Vagina (tissue), 2 donors: Measurements from ENCODE around the gene ASB6. TPM values are rescaled to one million over a fixed set of nuclear protein-coding genes. Genes with fewer than 3 reads are reported as not detected.

Experiments used
- DNase-seq, 2 donors: peaks; one replicate each; pipeline ENCODE4 v3.0.0-alpha.2; 2017; ENCODE audit errors: extremely low spot score in 2 of 2
- H3K27ac ChIP-seq: fragments of 200-600 bp; sonication (generic); one replicate; pipeline ENCODE4 v1.5.1; 2019
- H3K27me3 ChIP-seq: fragments of 200-600 bp; sonication (generic); one replicate; pipeline ENCODE4 v1.5.1; 2019
- H3K36me3 ChIP-seq, 2 donors: fragments of 200-600 bp; sonication (generic); one replicate each; pipeline ENCODE4 v1.5.1; 2017 to 2019
- H3K4me1 ChIP-seq: fragments of 200-600 bp; sonication (generic); one replicate; pipeline ENCODE4 v1.5.1; 2019
- H3K4me3 ChIP-seq, 2 donors: fragments of 200-600 bp; sonication (generic); 1 replicate in 1 of 2; 2 replicates in 1 of 2; pipeline ENCODE4 v1.5.1; 2016 to 2019
- H3K9me3 ChIP-seq: fragments of 200-600 bp; sonication (generic); one replicate; pipeline ENCODE4 v1.5.1; 2019
- POLR2A ChIP-seq, 2 donors: fragments of 450-650 bp; IDR thresholded peaks; one replicate each; pipeline ENCODE4 v1.6.1; 2017; ENCODE audit warnings: antibody characterized with exemption in 2 of 2, mild to moderate bottlenecking in 2 of 2, moderate library complexity in 2 of 2
- POLR2AphosphoS5 ChIP-seq, 2 donors: sonication (generic); formaldehyde crosslinking; IDR thresholded peaks; one replicate each; pipeline ENCODE4 v1.9.0; 2017; ENCODE audit warnings: antibody characterized with exemption in 2 of 2, mild to moderate bottlenecking in 2 of 2, low read depth in 1 of 2; ENCODE audit not compliant: insufficient read depth in 1 of 2
- intact Hi-C: fragments of 100-400 bp; cut with DNase I; formaldehyde crosslinking; loops from one replicate; pipeline ENCODE4 v1.15.1; 2023
- total RNA-seq: library from RNA; depleted of rRNA; stranded (reverse); fragments of >200 nt; gene quantifications from one replicate; pipeline ENCODE4 v1.2.3, GENCODE V29; 2016
- TF ChIP-seq, protein P1 (sequence below), 3 experiments: fragments of 450-650 bp in 2 of 3; fragments of 200-600 bp in 1 of 3; sonication (generic) in 1 of 3; IDR thresholded peaks; one replicate each; pipeline ENCODE4 v1.5.1; 2017 to 2019; ENCODE audit warnings: antibody characterized with exemption in 3 of 3, mild to moderate bottlenecking in 2 of 3, moderate library complexity in 2 of 3

ASB6 gene
- total RNA-seq, 1 donor from 2014 or later: 18.9 TPM

DNA sequence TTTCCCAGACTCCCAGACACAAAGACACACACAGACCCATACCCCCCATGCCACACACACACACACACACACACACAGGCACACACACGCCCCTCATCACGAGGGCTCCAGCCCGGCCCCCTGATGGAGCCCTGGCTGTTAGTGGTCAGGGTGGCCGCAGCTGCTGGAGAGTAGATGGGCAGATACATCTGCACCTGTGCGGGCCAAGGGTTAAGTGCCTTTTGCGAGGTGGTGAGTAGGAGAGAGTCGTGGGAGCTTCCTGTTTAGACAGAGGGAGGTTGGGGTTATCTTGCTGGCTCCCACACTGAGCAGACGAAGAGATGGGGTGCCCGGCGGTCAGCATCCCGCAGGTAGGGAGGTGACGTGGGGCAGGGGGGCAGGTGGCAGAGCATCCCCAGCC is 31.7 kb upstream of the ASB6 start:
- no peaks in the 10 kb centered on the region for H3K27me3 ChIP-seq
- TF ChIP-seq, protein P1, sequence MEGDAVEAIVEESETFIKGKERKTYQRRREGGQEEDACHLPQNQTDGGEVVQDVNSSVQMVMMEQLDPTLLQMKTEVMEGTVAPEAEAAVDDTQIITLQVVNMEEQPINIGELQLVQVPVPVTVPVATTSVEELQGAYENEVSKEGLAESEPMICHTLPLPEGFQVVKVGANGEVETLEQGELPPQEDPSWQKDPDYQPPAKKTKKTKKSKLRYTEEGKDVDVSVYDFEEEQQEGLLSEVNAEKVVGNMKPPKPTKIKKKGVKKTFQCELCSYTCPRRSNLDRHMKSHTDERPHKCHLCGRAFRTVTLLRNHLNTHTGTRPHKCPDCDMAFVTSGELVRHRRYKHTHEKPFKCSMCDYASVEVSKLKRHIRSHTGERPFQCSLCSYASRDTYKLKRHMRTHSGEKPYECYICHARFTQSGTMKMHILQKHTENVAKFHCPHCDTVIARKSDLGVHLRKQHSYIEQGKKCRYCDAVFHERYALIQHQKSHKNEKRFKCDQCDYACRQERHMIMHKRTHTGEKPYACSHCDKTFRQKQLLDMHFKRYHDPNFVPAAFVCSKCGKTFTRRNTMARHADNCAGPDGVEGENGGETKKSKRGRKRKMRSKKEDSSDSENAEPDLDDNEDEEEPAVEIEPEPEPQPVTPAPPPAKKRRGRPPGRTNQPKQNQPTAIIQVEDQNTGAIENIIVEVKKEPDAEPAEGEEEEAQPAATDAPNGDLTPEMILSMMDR (IDR thresholded peaks at IDR 0.05): no peak
- TF ChIP-seq POLR2AphosphoS5 (IDR thresholded peaks at IDR 0.05; ENCODE audit: insufficient read depth in 1 of 2, low read depth in 1 of 2) (no peak), POLR2A (IDR thresholded peaks at IDR 0.05) (no peak)
- H3K4me1 ChIP-seq: peaks cover 61% of the 10 kb centered on the region
- intact Hi-C loops: no loop called here
- no peak for DNase-seq
- H3K9me3 ChIP-seq: no peaks in the 10 kb centered on the region
- H3K4me3 ChIP-seq: no peak overlapping the region
- no peak overlapping the region for H3K27ac ChIP-seq
- no peaks in the 10 kb centered on the region for H3K36me3 ChIP-seq

DNA sequence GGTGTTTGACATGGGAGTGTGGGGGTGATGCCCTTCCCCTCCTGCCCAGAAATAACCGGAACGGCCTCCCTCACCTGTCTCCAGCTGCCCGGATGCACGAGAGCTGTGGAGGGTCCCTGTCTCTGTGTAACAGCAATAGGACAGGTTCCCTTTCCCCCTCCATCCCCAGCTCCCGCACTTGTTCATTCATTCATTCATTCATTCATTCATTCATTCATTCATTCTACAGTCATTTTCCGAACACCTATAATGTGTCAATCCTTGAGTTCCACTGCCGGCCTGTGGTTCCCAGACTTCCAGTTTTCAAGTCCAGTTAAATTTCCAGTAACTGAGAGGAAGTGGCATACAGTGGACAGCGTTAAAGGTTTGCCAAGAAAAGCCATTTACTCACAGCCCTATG is 30.8 kb upstream of the ASB6 start:
- no peak for TF ChIP-seq POLR2A (IDR thresholded peaks at IDR 0.05)
- TF ChIP-seq POLR2AphosphoS5 (IDR thresholded peaks at IDR 0.05; ENCODE audit: insufficient read depth in 1 of 2, low read depth in 1 of 2): no peak
- TF ChIP-seq, protein P1 (IDR thresholded peaks at IDR 0.05): no peak
- H3K27me3 ChIP-seq: no peaks in the 10 kb centered on the region

GRCh38 chr9:129671519-129671918 is 29.6 kb upstream of the ASB6 start:
- H3K27me3 ChIP-seq: no peaks in the 10 kb centered on the region
- H3K27ac ChIP-seq: peak overlapping the region; percentile 58
- H3K9me3 ChIP-seq: no peaks in the 10 kb centered on the region
- DNase-seq: no peak
- intact Hi-C loops: no loop called here
- TF ChIP-seq POLR2A (IDR thresholded peaks at IDR 0.05): no peak
- H3K36me3 ChIP-seq: no peaks in the 10 kb centered on the region
- H3K4me1 ChIP-seq: peaks cover 65% of the 10 kb centered on the region
- H3K4me3 ChIP-seq: no peak overlapping the region

More for the DNA sequence above, 30.8 kb upstream of the ASB6 start:
- no peak overlapping the region for H3K4me3 ChIP-seq
- no peaks in the 10 kb centered on the region for H3K9me3 ChIP-seq
- peaks cover 61% of the 10 kb centered on the region for H3K4me1 ChIP-seq
- DNase-seq: no peak
- intact Hi-C loops: no loop called here
- no peaks in the 10 kb centered on the region for H3K36me3 ChIP-seq
- peak overlapping the region; percentile 58 for H3K27ac ChIP-seq

GRCh38 chr9:129671065-129671464 is 29.1 kb upstream of the ASB6 start:
- no peaks in the 10 kb centered on the region for H3K36me3 ChIP-seq
- TF ChIP-seq POLR2A (IDR thresholded peaks at IDR 0.05): no peak
- no peaks in the 10 kb centered on the region for H3K27me3 ChIP-seq
- no peak overlapping the region for H3K4me3 ChIP-seq
- H3K27ac ChIP-seq: peak overlapping the region; percentile 58
- intact Hi-C loops: no loop called here
- DNase-seq: no peak
- no peaks in the 10 kb centered on the region for H3K9me3 ChIP-seq
- peaks cover 63% of the 10 kb centered on the region for H3K4me1 ChIP-seq

GRCh38 chr9:129669946-129670345 is 28.0 kb upstream of the ASB6 start:
- H3K4me3 ChIP-seq: no peak overlapping the region
- H3K9me3 ChIP-seq: no peaks in the 10 kb centered on the region
- no peaks in the 10 kb centered on the region for H3K36me3 ChIP-seq
- TF ChIP-seq, protein P1 (IDR thresholded peaks at IDR 0.05): no peak
- no peak for TF ChIP-seq POLR2AphosphoS5 (IDR thresholded peaks at IDR 0.05; ENCODE audit: insufficient read depth in 1 of 2, low read depth in 1 of 2)
- H3K4me1 ChIP-seq: peaks cover 56% of the 10 kb centered on the region
- no peak for DNase-seq
- no peaks in the 10 kb centered on the region for H3K27me3 ChIP-seq
- intact Hi-C loops: no loop called here
- peak overlapping the region; percentile 8 for H3K27ac ChIP-seq

DNA sequence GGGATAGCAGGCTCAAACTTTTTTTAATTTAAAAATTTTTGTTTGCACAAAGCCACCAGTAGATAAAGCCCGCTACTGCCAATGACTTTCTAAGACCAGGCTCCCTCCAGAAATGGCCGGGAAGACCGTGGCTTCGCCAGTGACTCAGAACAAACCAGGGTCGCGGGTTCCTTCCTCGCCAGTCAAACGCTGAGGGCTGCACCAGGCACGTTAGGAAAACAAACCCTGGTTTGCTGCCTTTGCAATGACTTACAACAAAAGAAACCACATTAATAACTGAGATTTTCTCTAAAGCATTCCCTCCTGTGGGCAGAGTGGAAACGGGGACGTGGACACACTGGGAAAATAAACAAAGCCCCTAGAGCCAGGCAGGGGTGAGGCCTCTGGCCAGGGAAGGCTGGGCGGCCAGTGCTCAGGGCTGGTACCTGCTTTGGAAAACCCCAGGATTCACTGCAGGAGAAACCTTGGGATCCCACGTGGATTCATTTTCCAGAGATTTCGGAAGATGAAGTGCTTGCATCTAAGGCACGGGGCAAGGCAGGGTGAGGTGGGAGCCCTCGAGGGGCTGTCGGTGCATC is 27.3 kb upstream of the ASB6 start:
- H3K27me3 ChIP-seq: no peaks in the 10 kb centered on the region
- H3K27ac ChIP-seq: peak overlapping the region; percentile 8
- TF ChIP-seq POLR2A (IDR thresholded peaks at IDR 0.05) (no peak), POLR2AphosphoS5 (IDR thresholded peaks at IDR 0.05; ENCODE audit: insufficient read depth in 1 of 2, low read depth in 1 of 2) (no peak)
- TF ChIP-seq, protein P1 (IDR thresholded peaks at IDR 0.05): no peak
- intact Hi-C loops: no loop called here
- no peak overlapping the region for H3K4me3 ChIP-seq
- no peaks in the 10 kb centered on the region for H3K36me3 ChIP-seq
- no peaks in the 10 kb centered on the region for H3K9me3 ChIP-seq
- peaks cover 54% of the 10 kb centered on the region for H3K4me1 ChIP-seq
- no peak for DNase-seq
